Measurements from ENCODE around the gene GALNTL6.
"Not testable (repeated sequence)": the region's sequence is repeated elsewhere in the genome, so short reads cannot be mapped to it uniquely, and the experiment has no call there.

GALNTL6 gene

DNA sequence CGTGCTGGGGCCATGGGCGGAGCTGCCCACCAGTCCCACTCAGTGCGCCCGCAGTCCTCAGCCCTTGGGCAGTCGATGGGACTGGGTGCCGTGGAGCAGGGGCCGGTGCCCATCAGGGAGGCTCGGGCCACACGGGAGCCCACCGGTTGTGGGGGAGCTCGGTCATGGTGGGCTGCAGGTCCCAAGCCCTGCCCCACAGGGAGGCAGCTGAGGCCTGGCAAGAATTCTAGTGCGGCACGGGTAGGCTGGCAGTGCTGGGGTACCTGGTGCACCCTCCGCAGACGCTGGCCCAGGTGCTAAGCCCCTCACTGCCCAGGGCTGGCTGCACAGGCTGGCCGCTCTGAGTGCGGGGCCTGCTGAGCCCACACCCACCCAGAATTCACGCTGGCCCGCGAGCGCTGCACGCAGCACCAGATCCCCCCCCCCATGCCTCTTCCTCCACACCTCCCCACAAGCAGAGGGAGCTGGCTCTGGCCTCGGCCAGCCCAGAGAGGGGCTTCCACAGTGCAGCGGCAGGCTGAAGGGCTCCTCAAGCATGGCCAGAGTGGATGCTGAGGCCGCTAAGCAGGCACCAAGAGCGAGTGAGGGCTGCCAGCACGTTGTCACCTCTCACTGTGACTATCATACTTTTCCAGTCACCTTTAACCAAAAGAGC lies 564.4 kb downstream of the GALNTL6 start:
- Mint-ChIP-seq H3K27me3 (no peaks in the 10 kb centered on the region), H3K9me3 (no peaks in the 10 kb centered on the region), H3K4me1 (no peaks in the 10 kb centered on the region), H3K36me3 (no peaks in the 10 kb centered on the region), H3K27ac (no peak overlapping the region), H3K4me3 (no peak overlapping the region)
- no peak for ATAC-seq

DNA sequence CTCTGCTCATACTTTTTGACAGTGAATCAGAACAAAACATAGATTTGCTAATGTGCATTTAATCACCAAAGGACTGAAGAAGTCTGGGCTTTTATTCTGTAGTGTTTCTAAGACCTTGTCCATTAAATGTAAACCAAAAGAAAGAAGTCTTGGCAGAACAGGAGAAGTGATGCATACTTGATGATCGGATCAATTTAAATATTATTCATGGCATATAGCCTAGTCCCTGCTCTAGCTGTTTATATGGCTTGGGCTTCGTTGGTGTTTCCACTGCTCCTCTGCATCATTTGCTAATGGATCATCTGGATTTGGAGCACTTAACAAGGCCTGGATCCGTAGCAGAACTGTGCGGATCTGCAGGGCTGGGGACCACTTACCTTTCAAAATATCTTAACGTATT lies 566.6 kb downstream of the GALNTL6 start:
- no peak for ATAC-seq
- H3K36me3 Mint-ChIP-seq, result no peaks in the 10 kb centered on the region
- no peak overlapping the region for H3K27ac Mint-ChIP-seq
- H3K4me3 Mint-ChIP-seq, result no peak overlapping the region
- no peaks in the 10 kb centered on the region for H3K9me3 Mint-ChIP-seq
- H3K4me1 Mint-ChIP-seq, result no peaks in the 10 kb centered on the region
- H3K27me3 Mint-ChIP-seq, result no peaks in the 10 kb centered on the region

DNA sequence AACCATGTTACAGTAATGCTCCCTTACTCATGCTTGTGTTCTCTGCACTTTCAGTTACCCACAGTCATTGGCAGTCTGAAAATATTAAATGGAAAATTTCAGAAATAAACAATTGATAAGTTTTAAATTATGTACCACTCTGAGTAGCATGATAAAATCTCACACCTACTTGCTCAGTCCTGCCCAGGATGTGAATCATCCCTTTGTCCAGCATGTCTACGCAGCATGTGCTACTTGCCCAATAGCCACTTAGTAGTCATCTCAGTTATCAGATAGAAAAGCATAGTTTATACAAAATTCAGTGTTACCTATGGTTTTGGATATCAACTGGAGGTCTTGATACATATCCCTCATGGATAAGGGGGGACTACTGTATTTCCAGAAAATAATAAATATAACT lies 577.1 kb downstream of the GALNTL6 start:
- Mint-ChIP-seq H3K27me3 (no peaks in the 10 kb centered on the region), H3K27ac (no peak overlapping the region), H3K4me3 (no peak overlapping the region), H3K36me3 (no peaks in the 10 kb centered on the region), H3K9me3 (no peaks in the 10 kb centered on the region), H3K4me1 (no peaks in the 10 kb centered on the region)
- no peak for ATAC-seq

DNA sequence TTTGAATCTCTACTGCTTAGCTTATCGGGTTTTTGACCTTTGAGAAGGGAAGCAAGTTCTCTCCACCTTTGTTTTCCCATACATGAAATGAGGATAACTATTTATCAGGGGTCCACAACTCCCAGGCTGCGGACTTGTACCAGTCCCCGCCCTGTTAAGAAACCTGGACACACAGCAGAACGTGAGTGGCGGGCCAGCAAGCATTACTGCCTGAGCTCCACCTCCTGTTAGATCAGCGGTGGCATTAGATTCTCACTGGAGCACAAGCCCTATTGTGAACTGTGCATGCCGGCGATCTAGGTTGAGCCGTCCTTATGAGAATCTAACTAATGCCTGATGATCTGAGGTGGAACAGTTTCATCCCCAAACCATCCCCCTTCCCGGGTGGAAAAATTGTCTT lies 579.5 kb downstream of the GALNTL6 start:
- H3K27me3 Mint-ChIP-seq, result no peaks in the 10 kb centered on the region
- no peak overlapping the region for H3K27ac Mint-ChIP-seq
- no peaks in the 10 kb centered on the region for H3K4me1 Mint-ChIP-seq
- no peaks in the 10 kb centered on the region for H3K9me3 Mint-ChIP-seq
- no peaks in the 10 kb centered on the region for H3K36me3 Mint-ChIP-seq
- no peak overlapping the region for H3K4me3 Mint-ChIP-seq
- no peak for ATAC-seq

DNA sequence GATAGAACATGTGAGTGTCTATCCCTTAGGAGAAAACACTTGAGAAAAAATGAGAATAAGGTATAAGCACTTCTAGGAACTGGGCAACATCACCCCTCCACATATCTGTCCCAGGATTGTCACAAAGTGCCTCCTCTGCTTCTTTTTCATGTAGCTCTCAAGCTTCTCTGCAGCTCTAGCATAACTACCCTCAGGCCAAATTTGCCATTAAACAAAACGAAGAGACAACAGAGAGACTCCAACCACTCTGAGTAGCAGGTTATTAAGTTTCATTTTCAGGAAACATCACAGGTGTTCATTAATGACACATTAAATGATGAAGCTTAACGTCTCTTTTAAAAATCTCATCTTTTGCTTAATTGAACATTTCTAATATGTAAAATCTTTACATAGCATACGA lies 580.0 kb downstream of the GALNTL6 start:
- H3K4me3 Mint-ChIP-seq, result no peak overlapping the region
- H3K27me3 Mint-ChIP-seq, result no peaks in the 10 kb centered on the region
- H3K4me1 Mint-ChIP-seq, result no peaks in the 10 kb centered on the region
- no peak overlapping the region for H3K27ac Mint-ChIP-seq
- no peaks in the 10 kb centered on the region for H3K9me3 Mint-ChIP-seq
- no peak for ATAC-seq
- H3K36me3 Mint-ChIP-seq, result no peaks in the 10 kb centered on the region

DNA sequence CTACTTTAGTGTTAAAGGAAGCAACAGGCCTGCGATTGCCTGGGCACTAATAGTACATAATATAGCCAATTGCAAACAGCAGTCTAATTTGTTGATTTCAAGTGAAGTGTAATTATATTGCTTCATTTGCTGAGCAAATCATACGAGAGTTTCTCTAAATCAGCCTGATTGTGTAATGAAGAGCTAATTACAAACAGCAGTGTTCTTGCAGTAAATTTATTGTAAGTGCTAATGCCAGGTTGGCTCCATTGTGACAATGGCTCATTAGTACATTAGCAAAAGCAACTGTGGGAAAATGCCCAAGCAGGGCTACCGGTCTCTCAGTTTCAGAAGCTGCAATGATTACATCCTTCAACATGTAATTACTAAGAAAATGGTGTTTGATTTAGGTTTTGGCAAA lies 591.5 kb downstream of the GALNTL6 start:
- no peak overlapping the region for H3K4me3 Mint-ChIP-seq
- no peaks in the 10 kb centered on the region for H3K4me1 Mint-ChIP-seq
- no peak for ATAC-seq
- no peaks in the 10 kb centered on the region for H3K9me3 Mint-ChIP-seq
- H3K27me3 Mint-ChIP-seq, result no peaks in the 10 kb centered on the region
- H3K36me3 Mint-ChIP-seq, result no peaks in the 10 kb centered on the region
- H3K27ac Mint-ChIP-seq, result no peak overlapping the region

DNA sequence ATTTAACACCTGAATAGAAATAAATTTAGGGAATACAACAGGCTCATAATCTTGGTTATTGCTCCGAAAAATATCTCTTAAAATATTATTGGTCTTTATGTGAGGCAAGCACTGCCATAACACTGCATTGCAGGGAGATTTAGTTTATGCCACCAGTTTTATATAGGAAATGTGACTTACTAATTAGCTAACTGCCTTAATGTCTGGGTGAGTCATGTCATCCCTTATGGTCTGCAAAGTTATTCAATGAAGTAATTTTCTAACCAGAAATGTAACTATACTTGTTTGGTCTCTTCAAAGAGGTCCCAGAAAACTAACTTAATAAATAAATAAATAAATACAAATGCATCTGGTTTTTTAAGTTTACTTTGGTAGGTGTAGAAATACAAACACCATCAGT lies 597.2 kb downstream of the GALNTL6 start:
- Mint-ChIP-seq H3K36me3 (no peaks in the 10 kb centered on the region), H3K27ac (no peak overlapping the region), H3K4me1 (no peaks in the 10 kb centered on the region), H3K4me3 (no peak overlapping the region), H3K27me3 (no peaks in the 10 kb centered on the region), H3K9me3 (no peaks in the 10 kb centered on the region)
- ATAC-seq, result no peak

DNA sequence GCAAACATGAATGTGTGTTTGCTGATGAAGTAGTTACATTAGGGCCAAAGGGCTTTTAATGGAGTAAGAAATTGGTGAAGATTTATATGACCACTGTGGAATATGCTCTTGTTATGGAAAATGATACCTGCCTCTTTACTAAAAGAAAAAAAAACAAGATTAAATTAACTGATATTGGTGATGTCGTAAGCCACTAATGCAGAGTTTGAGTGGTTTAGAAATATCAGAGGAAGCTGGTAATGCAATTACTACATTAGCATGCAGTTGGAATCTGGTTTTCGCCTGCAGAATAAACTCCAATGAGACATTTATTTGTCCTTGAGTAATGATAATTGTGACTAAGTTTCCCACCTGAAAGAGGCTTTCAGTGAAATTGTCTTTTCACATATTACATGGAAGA lies 597.9 kb downstream of the GALNTL6 start:
- H3K9me3 Mint-ChIP-seq, result no peaks in the 10 kb centered on the region

DNA sequence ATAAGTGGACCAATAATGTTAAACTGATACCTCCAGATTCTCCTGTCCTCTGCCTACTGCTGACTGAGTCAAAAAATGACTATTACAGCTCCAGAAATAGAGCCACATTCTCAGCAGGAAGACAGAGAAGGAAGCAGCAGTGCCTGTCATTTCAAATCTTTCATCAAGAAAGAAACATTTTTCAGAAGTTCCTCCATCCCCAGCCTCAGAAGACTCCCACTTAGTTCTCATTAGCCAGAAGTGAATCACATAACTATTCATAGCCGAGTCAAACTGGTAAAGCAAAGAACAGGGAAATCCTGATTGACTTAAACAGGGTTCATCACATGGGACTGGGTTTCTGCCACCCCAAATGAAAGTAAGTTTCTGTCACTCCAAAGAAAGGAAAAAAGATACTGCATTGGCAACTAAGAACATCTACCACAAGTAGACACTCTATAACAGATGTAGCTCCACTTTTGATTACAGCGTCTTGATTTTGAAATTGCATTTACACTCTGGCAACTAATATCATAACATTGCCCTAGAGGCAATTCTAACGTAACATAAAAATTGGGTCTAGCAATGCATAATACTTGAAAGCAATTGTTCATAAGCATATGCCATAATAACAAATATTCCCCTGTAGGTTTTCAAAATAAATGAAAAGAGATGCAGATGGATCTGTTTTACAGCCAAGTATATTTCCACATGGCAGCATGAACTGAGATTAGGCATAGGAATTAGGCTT lies 599.8 kb downstream of the GALNTL6 start:
- Mint-ChIP-seq H3K27me3 (no peaks in the 10 kb centered on the region), H3K4me3 (no peak overlapping the region), H3K4me1 (no peaks in the 10 kb centered on the region), H3K36me3 (no peaks in the 10 kb centered on the region), H3K9me3 (no peaks in the 10 kb centered on the region), H3K27ac (no peak overlapping the region)
- ATAC-seq, result no peak

More for the DNA sequence above, 597.9 kb downstream of the GALNTL6 start:
- Mint-ChIP-seq H3K27me3 (no peaks in the 10 kb centered on the region), H3K36me3 (no peaks in the 10 kb centered on the region), H3K4me1 (no peaks in the 10 kb centered on the region), H3K4me3 (no peak overlapping the region), H3K27ac (no peak overlapping the region)
- no peak for ATAC-seq

DNA sequence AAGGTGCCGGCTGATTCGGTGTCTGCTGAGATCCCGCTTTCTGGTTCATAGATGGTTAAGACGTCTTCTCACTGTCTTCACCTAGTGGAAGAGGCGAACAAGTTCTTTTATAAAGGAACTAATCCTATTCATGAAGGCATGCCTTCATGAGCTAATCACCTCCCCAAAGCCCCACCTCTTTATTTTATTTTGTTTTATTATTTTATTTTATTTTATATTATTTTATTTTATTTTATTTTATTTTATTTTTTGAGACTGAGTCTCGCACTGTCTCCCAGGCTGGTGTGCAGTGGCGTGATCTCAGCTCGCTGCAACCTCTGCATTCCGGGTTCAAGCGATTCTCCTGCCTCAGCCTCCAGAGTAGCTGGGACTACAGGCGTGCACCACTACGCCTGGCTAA lies 615.8 kb downstream of the GALNTL6 start:
- not testable (repeated sequence) for ATAC-seq, H3K9me3 Mint-ChIP-seq, H3K27ac Mint-ChIP-seq, H3K4me1 Mint-ChIP-seq, H3K27me3 Mint-ChIP-seq, H3K36me3 Mint-ChIP-seq, H3K4me3 Mint-ChIP-seq

DNA sequence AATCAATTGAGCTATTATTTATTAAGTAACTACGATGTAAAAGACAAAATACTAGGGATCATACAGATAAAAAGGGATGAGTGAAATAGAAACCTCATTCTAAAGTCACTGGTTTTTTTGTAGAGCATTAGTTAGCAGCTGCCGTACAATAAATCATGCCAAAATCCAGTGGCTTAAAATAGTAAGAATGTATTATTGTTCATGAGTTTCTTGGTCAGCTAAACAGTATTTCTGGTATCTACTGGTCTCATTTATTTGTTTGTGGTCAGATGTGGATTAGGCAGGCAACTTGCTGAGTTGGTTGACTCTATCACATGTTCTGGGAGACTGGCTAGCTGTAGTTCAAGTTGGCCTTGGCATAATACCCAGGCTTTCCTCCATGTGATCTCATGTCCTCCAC lies 667.3 kb downstream of the GALNTL6 start:
- Mint-ChIP-seq H3K9me3 (peaks cover 3% of the 10 kb centered on the region), H3K4me3 (no peak overlapping the region), H3K4me1 (no peaks in the 10 kb centered on the region), H3K27ac (no peak overlapping the region), H3K27me3 (no peaks in the 10 kb centered on the region), H3K36me3 (no peaks in the 10 kb centered on the region)
- ATAC-seq, result no peak

DNA sequence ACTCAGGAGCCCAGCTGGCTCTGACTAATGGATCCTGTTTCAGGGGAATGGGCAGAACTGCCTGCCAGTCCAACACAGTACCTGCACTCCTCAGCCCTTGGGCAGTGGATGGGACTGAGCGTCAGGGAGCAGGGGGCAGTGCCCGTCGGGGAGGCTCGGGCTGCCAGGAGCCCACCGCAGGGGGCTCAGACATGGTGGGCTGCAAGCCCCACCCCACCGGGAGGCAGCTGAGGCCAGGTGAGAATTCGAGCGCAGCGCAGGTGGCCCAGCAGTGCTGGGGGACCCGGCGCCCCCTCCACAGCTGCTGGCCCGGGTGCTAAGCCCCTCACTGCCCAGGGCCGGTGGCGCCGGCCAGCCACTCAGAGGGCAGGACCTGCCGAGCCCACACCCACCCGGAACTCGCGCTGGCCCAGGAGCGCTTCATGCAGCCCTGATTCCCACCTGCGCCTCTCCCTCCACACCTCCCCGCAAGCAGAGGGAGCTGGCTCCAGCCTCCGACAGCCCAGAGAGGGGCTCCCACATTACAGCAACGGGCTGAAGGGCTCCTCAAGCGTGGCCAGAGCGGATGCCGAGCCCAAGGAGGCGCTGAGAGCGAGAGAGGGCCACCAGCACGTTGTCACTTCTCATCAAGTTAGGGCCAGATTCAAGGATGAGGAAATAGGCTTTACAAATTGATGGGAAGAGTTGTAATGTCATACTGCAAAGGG lies 668.8 kb downstream of the GALNTL6 start:
- H3K9me3 Mint-ChIP-seq, result peaks cover 3% of the 10 kb centered on the region
- H3K4me1 Mint-ChIP-seq, result no peaks in the 10 kb centered on the region
- H3K27ac Mint-ChIP-seq, result no peak overlapping the region
- no peaks in the 10 kb centered on the region for H3K27me3 Mint-ChIP-seq
- H3K36me3 Mint-ChIP-seq, result no peaks in the 10 kb centered on the region
- no peak overlapping the region for H3K4me3 Mint-ChIP-seq
- peak; percentile 27 for ATAC-seq

DNA sequence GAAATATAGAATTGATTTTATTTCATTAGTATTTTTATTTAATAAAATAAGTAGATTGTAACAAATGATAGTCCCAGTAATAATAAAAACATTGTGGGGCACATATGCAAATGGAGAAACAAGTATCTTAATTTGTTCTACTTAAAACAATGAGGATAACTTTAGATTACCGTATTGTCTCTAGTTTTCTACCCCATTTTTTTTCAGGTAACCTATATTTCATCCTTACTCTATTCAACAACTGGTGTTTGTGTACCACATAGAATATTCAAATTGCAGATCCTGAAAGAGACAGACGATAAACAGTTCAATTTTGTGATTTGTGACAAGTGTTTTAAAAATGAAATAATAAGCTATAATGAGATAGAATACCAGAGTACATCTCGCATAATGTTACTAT lies 671.8 kb downstream of the GALNTL6 start:
- Mint-ChIP-seq H3K36me3 (no peaks in the 10 kb centered on the region), H3K27ac (no peak overlapping the region), H3K4me1 (no peaks in the 10 kb centered on the region), H3K4me3 (no peak overlapping the region), H3K9me3 (peaks cover 3% of the 10 kb centered on the region), H3K27me3 (no peaks in the 10 kb centered on the region)
- ATAC-seq, result no peak

DNA sequence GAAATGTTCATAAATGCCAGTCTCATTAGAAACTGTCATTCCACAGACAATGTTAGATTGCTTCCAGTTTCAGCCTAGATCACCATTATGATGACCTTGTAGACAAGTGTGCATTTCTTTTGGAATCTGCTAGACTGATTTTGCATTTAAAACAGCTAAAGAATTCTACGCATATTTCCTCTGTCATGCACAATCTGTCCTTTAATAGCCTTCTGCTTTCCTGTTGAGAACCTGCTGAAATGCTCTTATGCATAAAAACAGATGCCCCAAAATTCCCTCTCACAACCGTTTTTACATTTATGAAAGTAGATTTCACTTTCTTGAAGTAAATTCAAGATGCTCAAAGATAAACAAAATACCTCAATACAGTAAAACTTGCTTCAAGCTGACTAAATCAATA lies 673.3 kb downstream of the GALNTL6 start:
- peaks cover 3% of the 10 kb centered on the region for H3K9me3 Mint-ChIP-seq
- no peaks in the 10 kb centered on the region for H3K27me3 Mint-ChIP-seq
- ATAC-seq, result no peak
- H3K4me1 Mint-ChIP-seq, result no peaks in the 10 kb centered on the region
- no peak overlapping the region for H3K4me3 Mint-ChIP-seq
- H3K27ac Mint-ChIP-seq, result no peak overlapping the region
- H3K36me3 Mint-ChIP-seq, result no peaks in the 10 kb centered on the region

DNA sequence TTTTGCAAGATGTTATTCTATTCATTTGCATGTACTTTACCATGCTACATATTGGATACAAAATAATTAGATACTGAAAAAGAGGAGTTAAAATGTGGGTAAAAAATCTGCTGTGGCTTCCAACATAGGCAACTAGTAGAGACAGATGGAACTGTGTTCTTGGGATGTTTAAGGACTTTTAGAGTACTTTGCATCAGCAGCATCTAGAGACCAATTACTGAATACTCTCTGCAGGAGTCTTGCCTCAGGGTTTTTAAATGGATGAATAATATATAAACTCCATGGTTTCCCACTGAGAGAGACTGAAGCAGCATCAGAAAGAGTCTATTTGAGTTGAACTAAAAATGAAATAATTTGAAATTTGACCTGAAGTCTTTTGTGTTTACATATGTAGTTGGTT lies 676.7 kb downstream of the GALNTL6 start:
- no peaks in the 10 kb centered on the region for H3K9me3 Mint-ChIP-seq
- H3K27me3 Mint-ChIP-seq, result no peaks in the 10 kb centered on the region
- H3K27ac Mint-ChIP-seq, result no peak overlapping the region
- no peaks in the 10 kb centered on the region for H3K4me1 Mint-ChIP-seq
- H3K4me3 Mint-ChIP-seq, result no peak overlapping the region
- ATAC-seq, result no peak
- no peaks in the 10 kb centered on the region for H3K36me3 Mint-ChIP-seq

DNA sequence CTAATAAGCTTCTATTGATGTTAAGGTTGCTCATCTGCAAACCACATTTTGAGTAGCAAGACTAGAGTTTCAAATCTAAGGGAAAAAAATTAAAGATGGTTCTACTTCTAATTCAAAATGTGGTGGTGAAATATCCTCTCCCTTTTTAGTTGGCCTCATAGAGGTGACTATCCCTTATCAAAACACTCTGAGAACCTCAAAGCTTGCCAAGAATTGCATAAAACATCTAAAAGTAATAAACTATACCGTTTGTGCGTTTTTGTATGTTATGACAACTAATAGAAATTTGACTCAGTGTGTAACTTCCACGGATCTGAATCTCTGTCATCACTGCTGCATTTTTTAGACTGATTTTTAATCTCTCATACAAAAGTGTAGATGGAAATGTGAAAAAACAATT lies 682.6 kb downstream of the GALNTL6 start:
- H3K9me3 Mint-ChIP-seq, result no peaks in the 10 kb centered on the region
- no peak for ATAC-seq
- H3K27ac Mint-ChIP-seq, result no peak overlapping the region
- H3K4me1 Mint-ChIP-seq, result no peaks in the 10 kb centered on the region
- no peaks in the 10 kb centered on the region for H3K36me3 Mint-ChIP-seq
- H3K27me3 Mint-ChIP-seq, result no peaks in the 10 kb centered on the region
- H3K4me3 Mint-ChIP-seq, result no peak overlapping the region

All from stimulated activated memory B cell treated with anti-CD40 and anti-IgM and Interleukin-4, amounts not matched to agents 10 μg/mL and 1 μg/mL and 100 μg/mL, for 72 hours (primary cell).